ENCODE data around the gene CACTIN.

The CACTIN gene

GRCh38 chr19:3612330-3612729 lies 14.3 kb downstream of the CACTIN start:
- H3K27ac ChIP-seq, result no peak overlapping the region
- no peak for TF ChIP-seq CTCF (conservative IDR thresholded peaks at IDR 0.05)

- TF ChIP-seq CTCF (conservative IDR thresholded peaks at IDR 0.05), result no peak
These were observed 14.7 kb downstream of the CACTIN start for GRCh38 chr19:3611841-3612240.

GRCh38 chr19:3610745-3611717 lies 15.6 kb downstream of the CACTIN start:
- no peak for TF ChIP-seq CTCF (conservative IDR thresholded peaks at IDR 0.05)
- H3K27ac ChIP-seq, result no peak overlapping the region

More at GRCh38 chr19:3611841-3612240, 14.7 kb downstream of the CACTIN start:
- no peak overlapping the region for H3K27ac ChIP-seq

- H3K27ac ChIP-seq, result no peak overlapping the region
- TF ChIP-seq CTCF (conservative IDR thresholded peaks at IDR 0.05), result no peak
These were observed 16.5 kb downstream of the CACTIN start for GRCh38 chr19:3609779-3610719.

GRCh38 chr19:3608750-3609322 lies 17.8 kb downstream of the CACTIN start:
- H3K27ac ChIP-seq, result no peak overlapping the region

DNA sequence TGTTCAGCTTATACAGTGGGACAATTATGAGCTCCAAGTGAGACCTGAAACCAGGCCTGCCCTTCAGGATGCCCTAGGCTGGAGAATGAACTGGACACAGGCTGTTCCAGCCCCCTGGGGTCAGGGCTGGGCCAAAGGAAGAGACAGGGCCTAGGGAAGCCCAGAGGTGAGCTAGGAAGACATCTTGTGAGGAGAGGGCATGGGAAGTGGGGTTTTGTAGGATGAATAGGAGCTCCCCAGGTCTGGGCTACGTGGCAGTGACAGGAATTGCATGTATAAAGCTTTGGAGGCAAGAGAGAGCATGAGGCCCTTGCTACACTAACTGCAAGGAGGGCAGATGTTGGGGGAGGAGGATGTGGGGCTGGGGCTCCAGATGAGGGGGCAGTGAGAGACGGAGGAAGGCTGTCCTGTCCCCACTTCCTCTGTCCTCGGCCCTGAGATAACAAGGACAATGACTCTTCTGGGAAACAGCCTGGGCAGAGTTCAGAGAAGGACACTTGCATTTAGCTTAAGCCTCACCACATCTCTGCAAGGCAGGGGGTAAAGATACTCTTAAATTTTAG lies 18.4 kb downstream of the CACTIN start:
- H3K27ac ChIP-seq, result no peak overlapping the region
- no peak for TF ChIP-seq CTCF (conservative IDR thresholded peaks at IDR 0.05)

More at GRCh38 chr19:3608750-3609322, 17.8 kb downstream of the CACTIN start:
- no peak for TF ChIP-seq CTCF (conservative IDR thresholded peaks at IDR 0.05)
